A549 (cell line): ENCODE measurements around the gene ANKRD13D. TPM values are rescaled to one million over a fixed set of nuclear protein-coding genes. Genes with fewer than 3 reads are reported as not detected.

Source experiments
- ATAC-seq, 2 experiments: fragments of 200-7000 bp in 1 of 2; fragments of >200 bp in 1 of 2; cut with Nextera tagmentation in 1 of 2; cut with Tn5 transposase in 1 of 2; 3 replicates each; pipeline versions ENCODE4 v1.8.0 to v1.9.1; 2018 to 2020; ENCODE audit warnings: mild to moderate bottlenecking in 1 of 2, moderate library complexity in 1 of 2
- CTCF ChIA-PET: fragments of 300-600 bp; sonication (Branson Sonifier 250); formaldehyde crosslinking; extraction: SDS; loops from one replicate; lab custom pipeline; 2021; ENCODE audit warnings: antibody characterized with exemption, inconsistent platforms; lab: Yijun Ruan, JAX
- POLR2A ChIA-PET: fragments of 350-600 bp; formaldehyde crosslinking; extraction: SDS; loops from one replicate; lab custom pipeline; 2021; ENCODE audit warnings: antibody characterized with exemption, inconsistent platforms; lab: Yijun Ruan, JAX
- DNase-seq, 2 experiments: peaks; one replicate each; pipeline versions ENCODE4 v3.0.0 to v3.0.0-alpha.2; 2011 to 2016; ENCODE audit warnings: low read depth in 1 of 2, low spot score in 1 of 2
- FAIRE-seq: peaks from 2 replicates; lab custom pipeline; 2011; peaks lifted over from hg19 to GRCh38; lab: Jason Lieb, UNC
- H3K27ac ChIP-seq, 2 experiments: fragments of >200 bp; sonication (Bioruptor Twin); formaldehyde crosslinking; 3 replicates each; pipeline ENCODE4 v1.5.1; 2016 to 2017
- H3K4me1 ChIP-seq: fragments of >200 bp; sonication (Bioruptor Twin); formaldehyde crosslinking; 3 replicates; pipeline ENCODE4 v1.6.1; 2016
- H3K4me2 ChIP-seq: fragments of >200 bp; sonication (Bioruptor Twin); formaldehyde crosslinking; 3 replicates; pipeline ENCODE4 v1.6.1; 2016
- H3K4me3 ChIP-seq: fragments of >200 bp; sonication (Bioruptor Twin); formaldehyde crosslinking; 3 replicates; pipeline ENCODE4 v1.5.1; 2016
- H3K9me3 ChIP-seq: fragments of >200 bp; sonication (Bioruptor Twin); formaldehyde crosslinking; 3 replicates; pipeline ENCODE4 v1.6.1; 2016
- CHD2 ChIP-seq: fragments of 150-350 bp; IDR thresholded peaks from 2 replicates; pipeline ENCODE4 v1.6.1; 2014; ENCODE audit warnings: low read length; ENCODE audit not compliant: partially characterized antibody
- EHMT2 ChIP-seq: fragments of 200-600 bp; sonication (generic); IDR thresholded peaks from 2 replicates; pipeline ENCODE4 v1.6.1; 2016; ENCODE audit warnings: antibody characterized with exemption, low read depth, mild to moderate bottlenecking, moderate library complexity
- EP300 ChIP-seq, 2 experiments: fragments of >200 bp; sonication (Bioruptor Twin); formaldehyde crosslinking; IDR thresholded peaks; 2 replicates in 1 of 2; 3 replicates in 1 of 2; pipeline ENCODE4 v1.6.1; 2016 to 2017
- GATA3 ChIP-seq: IDR thresholded peaks from 2 replicates; pipeline ENCODE4 v1.6.1; 2012; ENCODE audit warnings: borderline replicate concordance
- HOXA7 ChIP-seq: fragments of 250-450 bp; sonication (Bioruptor Pico); IDR thresholded peaks from 2 replicates; pipeline ENCODE4 v1.5.0; 2020; ENCODE audit warnings: mild to moderate bottlenecking, moderate library complexity
- JUN ChIP-seq, 2 experiments: fragments of >200 bp; sonication (Bioruptor Twin); formaldehyde crosslinking; IDR thresholded peaks; 2 replicates in 1 of 2; 3 replicates in 1 of 2; pipeline ENCODE4 v1.6.1; 2016 to 2017
- JUNB ChIP-seq: fragments of >200 bp; sonication (Bioruptor Twin); formaldehyde crosslinking; IDR thresholded peaks from 2 replicates; pipeline ENCODE4 v1.6.1; 2016
- MAFK ChIP-seq: fragments of 450-650 bp; IDR thresholded peaks from 2 replicates; pipeline ENCODE4 v1.6.1; 2014; ENCODE audit not compliant: partially characterized antibody
- MYC ChIP-seq: IDR thresholded peaks from 2 replicates; pipeline ENCODE4 v1.6.1; 2012; ENCODE audit warnings: mild to moderate bottlenecking, inconsistent platforms, low read length, improper control_type of control experiment, borderline replicate concordance
- NFE2L2 ChIP-seq: fragments of 150-350 bp; conservative IDR thresholded peaks from 2 replicates; pipeline ENCODE4 v1.6.1; 2014; ENCODE audit warnings: low read length
- NPAS2 ChIP-seq: fragments of 250-450 bp; sonication (Bioruptor Pico); IDR thresholded peaks from 2 replicates; pipeline ENCODE4 v1.8.0; 2022; ENCODE audit warnings: mild to moderate bottlenecking, moderate library complexity, borderline replicate concordance
- PHF8 ChIP-seq: fragments of 200-600 bp; sonication (generic); IDR thresholded peaks from 2 replicates; pipeline ENCODE4 v1.6.1; 2016; ENCODE audit warnings: low read depth, mild to moderate bottlenecking, antibody characterized with exemption, moderate library complexity, borderline replicate concordance
- POLR2A ChIP-seq: IDR thresholded peaks from 2 replicates; pipeline ENCODE4 v1.6.1; 2012; ENCODE audit warnings: mild to moderate bottlenecking, low read length
- RARB ChIP-seq: fragments of 250-450 bp; sonication (Bioruptor Pico); IDR thresholded peaks from 2 replicates; pipeline ENCODE4 v1.8.0; 2021; ENCODE audit warnings: mild to moderate bottlenecking, moderate library complexity
- RNF2 ChIP-seq: fragments of 200-600 bp; sonication (generic); IDR thresholded peaks from 2 replicates; pipeline ENCODE4 v1.6.1; 2016; ENCODE audit warnings: low read depth, mild to moderate bottlenecking, antibody characterized with exemption, moderate library complexity, borderline replicate concordance
- SMC3 ChIP-seq: fragments of >200 bp; sonication (Bioruptor Twin); formaldehyde crosslinking; IDR thresholded peaks from 3 replicates; pipeline ENCODE4 v1.6.1; 2018; ENCODE audit warnings: inconsistent platforms
- SREBF2 ChIP-seq: fragments of 450-650 bp; IDR thresholded peaks from 2 replicates; pipeline ENCODE4 v1.6.1; 2014; ENCODE audit warnings: mild to moderate bottlenecking, moderate library complexity
- TFCP2L1 ChIP-seq: fragments of 250-450 bp; sonication (Bioruptor Pico); IDR thresholded peaks from 2 replicates; pipeline ENCODE4 v1.5.0; 2021; ENCODE audit warnings: mild to moderate bottlenecking
- ZC3H11A ChIP-seq: fragments of 450-650 bp; IDR thresholded peaks from 2 replicates; pipeline ENCODE4 v1.6.1; 2014; ENCODE audit warnings: antibody characterized with exemption, mild to moderate bottlenecking
- ZNF302 ChIP-seq: fragments of 250-450 bp; sonication (Bioruptor Pico); IDR thresholded peaks from 2 replicates; pipeline ENCODE4 v1.9.0; 2021; ENCODE audit warnings: inconsistent platforms, mild to moderate bottlenecking, moderate library complexity
- ZSCAN20 ChIP-seq: fragments of 250-450 bp; sonication (Bioruptor Pico); IDR thresholded peaks from 2 replicates; pipeline ENCODE4 v1.8.0; 2022; ENCODE audit warnings: mild to moderate bottlenecking, moderate library complexity
- WGBS: methylation state at CpG from one replicate; pipeline ENCODE4 v1.1.6; 2017; ENCODE audit errors: missing lambda C conversion rate; 5-methylcytosine and 5-hydroxymethylcytosine counted together
- polyA plus RNA-seq, 4 experiments: library from polyadenylated mRNA; depleted of rRNA in 3 of 4; stranded (reverse); fragments of >200 nt; fragmentation: RNase III in 1 of 4; extraction: RNeasy Plus Mini Kit Qiagen cat#74134 plus additional on column Dnase treatment in 1 of 4; gene quantifications; 2 replicates in 3 of 4; 3 replicates in 1 of 4; pipeline ENCODE4 v1.2.3, GENCODE V29; 2011 to 2017
- TF ChIP-seq, protein P1 (sequence below): IDR thresholded peaks from 2 replicates; pipeline ENCODE4 v1.6.1; 2012
- TF ChIP-seq, protein P2 (sequence below): fragments of >200 bp; sonication (Bioruptor Twin); formaldehyde crosslinking; IDR thresholded peaks from 2 replicates; pipeline ENCODE4 v1.6.1; 2016
- TF ChIP-seq, protein P3 (sequence below): IDR thresholded peaks from 2 replicates; pipeline ENCODE4 v1.6.1; 2012
- TF ChIP-seq, protein P4 (sequence below): fragments of 250-450 bp; sonication (Bioruptor Pico); IDR thresholded peaks from 2 replicates; pipeline ENCODE4 v1.5.0; 2021; ENCODE audit warnings: mild to moderate bottlenecking, moderate library complexity, borderline replicate concordance

ANKRD13D gene
- polyA plus RNA-seq, 2 of the 4 experiments (the other 2 are of a cell fraction): 17.0 to 24.2 TPM

DNA sequence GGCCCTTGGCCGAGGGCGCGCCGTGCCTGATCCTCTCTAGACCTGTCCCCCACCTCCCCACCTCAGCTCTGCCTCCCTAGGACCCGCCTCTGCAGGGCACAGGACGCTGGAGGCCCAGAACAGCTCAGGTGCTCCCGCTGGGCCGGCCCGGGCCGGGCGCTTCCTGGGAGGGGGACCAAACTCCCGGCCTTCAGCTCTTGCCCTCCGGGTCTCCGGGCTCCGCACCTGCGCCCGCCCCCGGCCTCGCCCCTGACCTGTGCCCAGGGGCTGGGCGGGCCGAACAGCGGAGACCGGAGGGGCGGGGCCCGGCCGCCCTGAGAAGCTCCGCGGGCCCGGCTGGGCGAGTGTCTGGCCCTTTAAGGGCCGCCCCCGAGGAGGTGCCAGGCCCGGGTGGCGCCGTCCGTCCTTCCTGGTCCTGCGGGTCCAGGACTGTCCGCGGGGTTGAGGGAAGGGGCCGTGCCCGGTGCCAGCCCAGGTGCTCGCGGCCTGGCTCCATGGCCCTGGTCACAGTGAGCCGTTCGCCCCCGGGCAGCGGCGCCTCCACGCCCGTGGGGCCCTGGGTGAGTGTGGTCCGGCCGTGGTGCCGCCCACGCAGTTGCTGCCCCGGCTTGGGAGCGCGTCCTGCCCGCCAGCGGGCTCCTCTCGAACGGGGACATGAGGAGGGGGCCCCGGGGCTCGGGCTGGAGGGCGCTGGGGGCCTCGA is 14.2 kb downstream of the ANKRD13D start, which contains the start of gene SSH3:
TSS of gene SSH3 (plus strand) at position 399 of the 703 bp plus-strand sequence. CDS start at position 495, 96 bp downstream.
- ChIA-PET POLR2A (interaction anchor here (0.9 to 1.6 kb wide), 4 partner anchors 8 to 15 kb away, joined by 3 to 13 read pairs (median 6); partner anchors contain the start of gene ANKRD13D), CTCF (interaction anchor here (0.6 to 7.1 kb wide), 13 partner anchors 13 to 208 kb away, joined by 3 to 42 read pairs (median 5); partner anchors contain the start of gene ANKRD13D)
- no peak for FAIRE-seq
- WGBS: 0% methylated on average over 8 of the region's 65 CpGs
- peaks cover 22% of the 10 kb centered on the region; the same call in 2 of the 3 replicates for H3K4me1 ChIP-seq
- H3K4me3 ChIP-seq: peak within 1 kb of the TSS; percentile 93
- H3K9me3 ChIP-seq: no peaks in the 10 kb centered on the region
- ATAC-seq: peak; percentile 85 to 91
- H3K27ac ChIP-seq: peak within 1 kb of the TSS; percentile 93 to 94
- DNase-seq: peak; percentile 71 to 74
- TF ChIP-seq EP300 (IDR thresholded peaks at IDR 0.05) (no peak), ZSCAN20 (no peak), GATA3 (no peak), SMC3 (no peak), NFE2L2 (no peak), MYC (no peak), RARB (CRISPR knock-in tag) (no peak), NPAS2 (no peak), JUNB (no peak), SREBF2 (no peak), CHD2 (no peak), MAFK (no peak), EHMT2 (no peak), ZC3H11A (no peak), POLR2A (peak; percentile 65), TFCP2L1 (CRISPR knock-in tag) (no peak), PHF8 (peak; percentile 72), JUN (IDR thresholded peaks at IDR 0.05) (peak in 1 of 2 experiments; percentile 76; a peak in 2 of 5 replicates), RNF2 (no peak), ZNF302 (no peak), HOXA7 (CRISPR knock-in tag) (no peak)
- TF ChIP-seq, protein P1, sequence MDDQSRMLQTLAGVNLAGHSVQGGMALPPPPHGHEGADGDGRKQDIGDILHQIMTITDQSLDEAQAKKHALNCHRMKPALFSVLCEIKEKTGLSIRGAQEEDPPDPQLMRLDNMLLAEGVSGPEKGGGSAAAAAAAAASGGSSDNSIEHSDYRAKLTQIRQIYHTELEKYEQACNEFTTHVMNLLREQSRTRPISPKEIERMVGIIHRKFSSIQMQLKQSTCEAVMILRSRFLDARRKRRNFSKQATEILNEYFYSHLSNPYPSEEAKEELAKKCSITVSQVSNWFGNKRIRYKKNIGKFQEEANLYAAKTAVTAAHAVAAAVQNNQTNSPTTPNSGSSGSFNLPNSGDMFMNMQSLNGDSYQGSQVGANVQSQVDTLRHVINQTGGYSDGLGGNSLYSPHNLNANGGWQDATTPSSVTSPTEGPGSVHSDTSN: no peak
- TF ChIP-seq, protein P2, sequence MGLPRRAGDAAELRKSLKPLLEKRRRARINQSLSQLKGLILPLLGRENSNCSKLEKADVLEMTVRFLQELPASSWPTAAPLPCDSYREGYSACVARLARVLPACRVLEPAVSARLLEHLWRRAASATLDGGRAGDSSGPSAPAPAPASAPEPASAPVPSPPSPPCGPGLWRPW: no peak
- TF ChIP-seq, protein P3, sequence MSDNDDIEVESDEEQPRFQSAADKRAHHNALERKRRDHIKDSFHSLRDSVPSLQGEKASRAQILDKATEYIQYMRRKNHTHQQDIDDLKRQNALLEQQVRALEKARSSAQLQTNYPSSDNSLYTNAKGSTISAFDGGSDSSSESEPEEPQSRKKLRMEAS: peak; percentile 29; the same call in 1 of the 2 replicates
- TF ChIP-seq, protein P4, sequence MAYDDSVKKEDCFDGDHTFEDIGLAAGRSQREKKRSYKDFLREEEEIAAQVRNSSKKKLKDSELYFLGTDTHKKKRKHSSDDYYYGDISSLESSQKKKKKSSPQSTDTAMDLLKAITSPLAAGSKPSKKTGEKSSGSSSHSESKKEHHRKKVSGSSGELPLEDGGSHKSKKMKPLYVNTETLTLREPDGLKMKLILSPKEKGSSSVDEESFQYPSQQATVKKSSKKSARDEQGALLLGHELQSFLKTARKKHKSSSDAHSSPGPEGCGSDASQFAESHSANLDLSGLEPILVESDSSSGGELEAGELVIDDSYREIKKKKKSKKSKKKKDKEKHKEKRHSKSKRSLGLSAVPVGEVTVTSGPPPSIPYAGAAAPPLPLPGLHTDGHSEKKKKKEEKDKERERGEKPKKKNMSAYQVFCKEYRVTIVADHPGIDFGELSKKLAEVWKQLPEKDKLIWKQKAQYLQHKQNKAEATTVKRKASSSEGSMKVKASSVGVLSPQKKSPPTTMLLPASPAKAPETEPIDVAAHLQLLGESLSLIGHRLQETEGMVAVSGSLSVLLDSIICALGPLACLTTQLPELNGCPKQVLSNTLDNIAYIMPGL (CRISPR knock-in tag): no peak
- H3K4me2 ChIP-seq: peak within 1 kb of the TSS; percentile 94
